ENCODE results near the gene CCDC83.
"Not testable (repeated sequence)": the region's sequence is repeated elsewhere in the genome, so short reads cannot be mapped to it uniquely, and the experiment has no call there.

Gene CCDC83

GRCh38 chr11:85922367-85922766 lies 67.2 kb downstream of the CCDC83 start:
- no peak overlapping the region for H3K4me3 ChIP-seq (ENCODE audit: low read depth, low read length)
- TF ChIP-seq CTCF (IDR thresholded peaks at IDR 0.05; ENCODE audit: insufficient read depth, low read length, missing control alignments): no peak
- ChIA-PET CTCF (no interaction called here), POLR2A (no interaction called here)
- no peak for DNase-seq (ENCODE audit: low read depth, low spot score)

DNA sequence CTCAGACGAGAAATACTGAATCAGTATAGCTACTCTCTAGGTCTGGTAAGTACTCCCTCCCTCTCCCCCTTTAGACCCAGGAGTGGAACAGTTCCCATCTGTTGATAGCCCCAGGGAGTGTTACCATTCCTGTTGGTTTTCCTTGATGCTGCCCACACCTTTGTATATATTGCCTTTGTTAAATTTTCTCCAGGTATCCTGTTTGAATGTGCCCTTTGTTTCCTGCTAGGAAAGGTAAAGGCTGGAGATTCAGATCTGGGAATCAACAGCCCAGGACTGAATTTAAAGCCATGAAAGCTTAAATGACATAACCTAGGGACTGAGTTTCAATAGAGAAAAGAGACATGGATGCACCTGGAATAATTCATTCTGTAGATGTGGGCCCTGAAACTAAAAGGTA lies 68.3 kb downstream of the CCDC83 start:
- TF ChIP-seq CTCF (IDR thresholded peaks at IDR 0.05; ENCODE audit: insufficient read depth, low read length, missing control alignments): no peak
- DNase-seq (ENCODE audit: low read depth, low spot score): no peak
- no peak overlapping the region for H3K4me3 ChIP-seq (ENCODE audit: low read depth, low read length)
- POLR2A ChIA-PET: no interaction called here
- CTCF ChIA-PET: no interaction called here

- POLR2A ChIA-PET; CTCF ChIA-PET; H3K4me3 ChIP-seq (ENCODE audit: low read depth, low read length); DNase-seq (ENCODE audit: low read depth, low spot score): not testable (repeated sequence)
These were observed 71.6 kb downstream of the CCDC83 start for GRCh38 chr11:85926653-85927214.

GRCh38 chr11:85930879-85931366 lies 75.7 kb downstream of the CCDC83 start:
- DNase-seq (ENCODE audit: low read depth, low spot score): no peak
- no peak overlapping the region for H3K4me3 ChIP-seq (ENCODE audit: low read depth, low read length)
- ChIA-PET POLR2A (interaction anchor here (0.6 kb wide), 1 partner anchor 18 kb away, joined by 3 read pairs; no protein-coding TSS in a partner anchor), CTCF (no interaction called here)
- no peak for TF ChIP-seq CTCF (IDR thresholded peaks at IDR 0.05; ENCODE audit: insufficient read depth, low read length, missing control alignments)

GRCh38 chr11:85934596-85935169 lies 79.5 kb downstream of the CCDC83 start:
- CTCF ChIA-PET: no interaction called here
- H3K4me3 ChIP-seq (ENCODE audit: low read depth, low read length): no peak overlapping the region
- TF ChIP-seq CTCF (IDR thresholded peaks at IDR 0.05; ENCODE audit: insufficient read depth, low read length, missing control alignments): no peak
- POLR2A ChIA-PET: no interaction called here
- no peak for DNase-seq (ENCODE audit: low read depth, low spot score)

DNA sequence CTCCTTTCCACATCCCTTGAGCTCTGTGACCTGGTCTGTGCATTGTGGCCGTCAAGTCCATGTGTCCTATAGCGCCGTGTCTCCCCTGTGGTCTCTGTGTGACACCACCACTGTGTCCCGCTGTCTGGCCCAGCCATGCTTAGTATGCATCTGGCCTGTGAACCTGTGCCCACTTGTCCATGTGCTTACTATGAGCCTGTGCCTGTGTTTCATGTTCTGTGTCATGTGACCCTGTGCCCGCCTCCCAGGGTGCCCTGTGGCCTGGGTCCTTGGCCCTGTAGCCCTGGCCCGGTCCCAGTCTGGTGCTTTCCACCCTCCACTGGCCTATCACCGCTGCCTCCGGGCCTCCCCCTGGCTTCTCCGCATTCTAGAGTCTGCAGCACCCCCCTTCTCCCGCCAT lies 80.6 kb downstream of the CCDC83 start:
- TF ChIP-seq CTCF (IDR thresholded peaks at IDR 0.05; ENCODE audit: insufficient read depth, low read length, missing control alignments): no peak
- ChIA-PET CTCF (no interaction called here), POLR2A (no interaction called here)

DNA sequence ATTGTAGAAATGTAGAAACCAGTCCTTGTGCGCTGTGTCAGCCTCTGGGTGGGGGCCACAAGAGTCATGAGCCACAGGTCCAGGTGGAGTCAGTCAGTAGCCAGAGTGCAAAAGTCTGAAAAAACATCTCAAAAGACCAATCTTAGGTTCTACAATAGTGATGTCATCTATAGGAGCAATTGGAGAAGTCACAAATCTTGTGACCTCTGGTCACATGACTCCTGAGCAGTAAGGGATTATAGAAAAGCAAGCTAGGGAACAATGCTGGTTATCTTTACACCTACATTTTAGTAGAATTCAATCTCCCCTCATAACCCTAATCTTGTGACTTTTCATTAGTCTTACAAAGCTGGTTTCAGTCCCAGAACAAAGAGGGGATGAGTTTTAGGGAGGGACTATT lies 82.7 kb downstream of the CCDC83 start:
- no peak overlapping the region for H3K4me3 ChIP-seq (ENCODE audit: low read depth, low read length)
- CTCF ChIA-PET: interaction anchor here (0.6 to 3.2 kb wide), 5 partner anchors 9 to 354 kb away, joined by 3 to 12 read pairs (median 8); partner anchors contain the start of gene CCDC83
- TF ChIP-seq CTCF (IDR thresholded peaks at IDR 0.05; ENCODE audit: insufficient read depth, low read length, missing control alignments): no peak
- no peak for DNase-seq (ENCODE audit: low read depth, low spot score)
- POLR2A ChIA-PET: no interaction called here

More for the DNA sequence above, 80.6 kb downstream of the CCDC83 start:
- DNase-seq (ENCODE audit: low read depth, low spot score): no peak
- no peak overlapping the region for H3K4me3 ChIP-seq (ENCODE audit: low read depth, low read length)

Measured in AG04449 (cell line).